Keratinocyte (primary cell): Measurements from ENCODE around the gene WDR19. TPM values are rescaled to one million over a fixed set of nuclear protein-coding genes. Genes with fewer than 3 reads are reported as not detected.

Source experiments
- DNase-seq: peaks from one replicate; pipeline ENCODE4 v3.0.0-alpha.2; 2011; ENCODE audit warnings: low read depth, missing footprints, low spot score
- FAIRE-seq: peaks from 2 replicates; lab custom pipeline; 2011; peaks lifted over from hg19 to GRCh38; lab: Jason Lieb, UNC
- H2AFZ ChIP-seq: 2 replicates; pipeline ENCODE4 v1.6.0; 2012; ENCODE audit warnings: low read length, control low read depth, inconsistent platforms; ENCODE audit not compliant: control insufficient read depth
- H3K27ac ChIP-seq: 2 replicates; pipeline ENCODE4 v1.5.1; 2011; ENCODE audit warnings: low read length; ENCODE audit not compliant: control insufficient read depth, insufficient read depth
- H3K27me3 ChIP-seq: 3 replicates; pipeline ENCODE4 v1.6.0; 2011; ENCODE audit warnings: low read length; ENCODE audit not compliant: control insufficient read depth, insufficient read depth; ENCODE audit errors: extremely low read depth
- H3K36me3 ChIP-seq, 2 experiments: 2 replicates in 1 of 2; 3 replicates in 1 of 2; pipeline ENCODE4 v1.5.1; 2011; ENCODE audit warnings: low read length in 2 of 2, mild to moderate bottlenecking in 1 of 2; ENCODE audit not compliant: control insufficient read depth in 2 of 2, insufficient read depth in 2 of 2; ENCODE audit errors: extremely low read depth in 1 of 2
- H3K4me1 ChIP-seq: 3 replicates; pipeline ENCODE4 v1.5.1; 2011; ENCODE audit warnings: low read length; ENCODE audit not compliant: control insufficient read depth, insufficient read depth; ENCODE audit errors: extremely low read depth
- H3K4me2 ChIP-seq: 3 replicates; pipeline ENCODE4 v1.6.0; 2011; ENCODE audit warnings: low read depth, low read length; ENCODE audit not compliant: control insufficient read depth, insufficient read depth; ENCODE audit errors: extremely low read depth
- H3K4me3 ChIP-seq, 3 experiments: fragments of 200-600 bp in 1 of 3; sonication (generic) in 1 of 3; 2 replicates in 2 of 3; 3 replicates in 1 of 3; pipeline ENCODE4 v1.5.1; 2011 to 2016; ENCODE audit warnings: low read length in 3 of 3, mild to moderate bottlenecking in 3 of 3, control low read depth in 2 of 3, inconsistent platforms in 1 of 3, low read depth in 1 of 3, mixed read lengths in 1 of 3, mixed run types in 1 of 3, moderate library complexity in 1 of 3; ENCODE audit not compliant: control insufficient read depth in 2 of 3, insufficient read depth in 2 of 3; ENCODE audit errors: extremely low read depth in 1 of 3
- H3K79me2 ChIP-seq: 2 replicates; pipeline ENCODE4 v1.6.0; 2012; ENCODE audit warnings: low read length; ENCODE audit not compliant: control insufficient read depth, insufficient read depth
- H3K9ac ChIP-seq: 3 replicates; pipeline ENCODE4 v1.6.0; 2011; ENCODE audit warnings: low read length; ENCODE audit not compliant: control insufficient read depth, insufficient read depth; ENCODE audit errors: extremely low read depth
- H3K9me1 ChIP-seq: 3 replicates; pipeline ENCODE4 v1.6.0; 2011; ENCODE audit warnings: low read length; ENCODE audit not compliant: control insufficient read depth, insufficient read depth; ENCODE audit errors: extremely low read depth
- H3K9me3 ChIP-seq: 2 replicates; pipeline ENCODE4 v1.5.1; 2012; ENCODE audit warnings: low read depth, low read length; ENCODE audit not compliant: control insufficient read depth
- H4K20me1 ChIP-seq: 3 replicates; pipeline ENCODE4 v1.6.0; 2011; ENCODE audit warnings: low read length; ENCODE audit not compliant: control insufficient read depth, insufficient read depth; ENCODE audit errors: extremely low read depth
- EZH2 ChIP-seq: IDR thresholded peaks from one replicate; pipeline ENCODE4 v1.6.1; 2012; ENCODE audit warnings: inconsistent platforms, mild to moderate bottlenecking, low read length, moderate library complexity
- dilution Hi-C: fragments of 300-500 bp; cut with MboI; formaldehyde crosslinking; loops from one replicate; pipeline ENCODE4 v1.7.0; 2020; ENCODE audit warnings: low sequenced_read_pairs; ENCODE audit not compliant: extremely low pct_ligation_motif_present
- polyA plus RNA-seq, 5 experiments: library from polyadenylated mRNA; depleted of rRNA in 3 of 5; stranded (reverse) in 3 of 5; stranded (forward) in 1 of 5; unstranded in 1 of 5; fragments of >200 nt; gene quantifications; 1 replicate in 1 of 5; 2 replicates in 3 of 5; 3 replicates in 1 of 5; pipeline versions ENCODE4 v1.2.1 to v1.2.3, GENCODE V29; 2011 to 2012; ENCODE audit warnings: missing spikeins in 2 of 5, low read depth in 1 of 5, low replicate concordance in 1 of 5
- TF ChIP-seq, protein P1 (sequence below), 3 experiments: IDR thresholded peaks in 1 of 3; conservative IDR thresholded peaks in 1 of 3; optimal IDR thresholded peaks in 1 of 3; 2 replicates in 2 of 3; 3 replicates in 1 of 3; pipeline versions ENCODE3 to v1.5.1; 2011; ENCODE audit warnings: low read length in 3 of 3, mild to moderate bottlenecking in 3 of 3, moderate library complexity in 2 of 3, control low read depth in 1 of 3, inconsistent platforms in 1 of 3; ENCODE audit not compliant: insufficient read depth in 2 of 3; ENCODE audit errors: extremely low read depth in 1 of 3

WDR19 gene
- polyA plus RNA-seq, 1 donor (not counting 4 experiments of a cell fraction or from before 2014, with no cell fraction given) = 25.3 TPM

DNA sequence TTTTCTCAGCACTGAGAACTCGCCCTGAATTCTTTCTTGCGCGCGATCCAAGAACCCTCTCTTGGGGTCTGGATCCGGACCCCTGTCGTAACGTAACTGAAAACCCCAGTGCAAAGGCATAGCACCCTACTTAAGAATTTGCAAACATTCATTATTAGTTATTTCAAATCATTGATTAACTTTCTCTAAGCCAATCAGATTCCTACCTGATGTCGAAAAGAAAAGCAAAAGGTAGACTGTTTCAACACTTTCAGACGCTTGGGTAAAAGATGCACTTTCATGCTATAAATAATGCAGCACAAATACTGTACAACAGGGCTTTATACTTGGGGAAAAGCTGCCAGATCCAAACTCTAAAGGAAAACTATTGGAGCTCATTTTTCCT lies 817 bp upstream of the WDR19 start:
- H4K20me1 ChIP-seq = no peaks in the 10 kb centered on the region
- peak overlapping the region; percentile 54 for H3K27ac ChIP-seq
- peak overlapping the region; percentile 61 for H3K9ac ChIP-seq
- FAIRE-seq = peak; percentile 13
- no peaks in the 10 kb centered on the region for H3K79me2 ChIP-seq
- no peaks in the 10 kb centered on the region for H3K36me3 ChIP-seq
- H3K9me3 ChIP-seq = no peaks in the 10 kb centered on the region
- DNase-seq = no peak
- no peaks in the 10 kb centered on the region for H3K27me3 ChIP-seq
- peaks cover 8% of the 10 kb centered on the region for H3K4me1 ChIP-seq
- no peak for TF ChIP-seq EZH2
- TF ChIP-seq, protein P1, sequence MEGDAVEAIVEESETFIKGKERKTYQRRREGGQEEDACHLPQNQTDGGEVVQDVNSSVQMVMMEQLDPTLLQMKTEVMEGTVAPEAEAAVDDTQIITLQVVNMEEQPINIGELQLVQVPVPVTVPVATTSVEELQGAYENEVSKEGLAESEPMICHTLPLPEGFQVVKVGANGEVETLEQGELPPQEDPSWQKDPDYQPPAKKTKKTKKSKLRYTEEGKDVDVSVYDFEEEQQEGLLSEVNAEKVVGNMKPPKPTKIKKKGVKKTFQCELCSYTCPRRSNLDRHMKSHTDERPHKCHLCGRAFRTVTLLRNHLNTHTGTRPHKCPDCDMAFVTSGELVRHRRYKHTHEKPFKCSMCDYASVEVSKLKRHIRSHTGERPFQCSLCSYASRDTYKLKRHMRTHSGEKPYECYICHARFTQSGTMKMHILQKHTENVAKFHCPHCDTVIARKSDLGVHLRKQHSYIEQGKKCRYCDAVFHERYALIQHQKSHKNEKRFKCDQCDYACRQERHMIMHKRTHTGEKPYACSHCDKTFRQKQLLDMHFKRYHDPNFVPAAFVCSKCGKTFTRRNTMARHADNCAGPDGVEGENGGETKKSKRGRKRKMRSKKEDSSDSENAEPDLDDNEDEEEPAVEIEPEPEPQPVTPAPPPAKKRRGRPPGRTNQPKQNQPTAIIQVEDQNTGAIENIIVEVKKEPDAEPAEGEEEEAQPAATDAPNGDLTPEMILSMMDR (optimal IDR thresholded peaks at IDR 0.05 in 1 of 3, IDR thresholded peaks at IDR 0.05 in 1 of 3, conservative IDR thresholded peaks at IDR 0.05 in 1 of 3; ENCODE audit: extremely low read depth in 1 of 3, insufficient read depth in 2 of 3, low read length in 3 of 3) = no peak
- H3K4me3 ChIP-seq = peak overlapping the region; percentile 10 to 84 (median 61)
- H3K9me1 ChIP-seq = no peaks in the 10 kb centered on the region
- H3K4me2 ChIP-seq = peak overlapping the region; percentile 88
- dilution Hi-C loops = no loop called here
- H2AFZ ChIP-seq = peak overlapping the region; percentile 96

DNA sequence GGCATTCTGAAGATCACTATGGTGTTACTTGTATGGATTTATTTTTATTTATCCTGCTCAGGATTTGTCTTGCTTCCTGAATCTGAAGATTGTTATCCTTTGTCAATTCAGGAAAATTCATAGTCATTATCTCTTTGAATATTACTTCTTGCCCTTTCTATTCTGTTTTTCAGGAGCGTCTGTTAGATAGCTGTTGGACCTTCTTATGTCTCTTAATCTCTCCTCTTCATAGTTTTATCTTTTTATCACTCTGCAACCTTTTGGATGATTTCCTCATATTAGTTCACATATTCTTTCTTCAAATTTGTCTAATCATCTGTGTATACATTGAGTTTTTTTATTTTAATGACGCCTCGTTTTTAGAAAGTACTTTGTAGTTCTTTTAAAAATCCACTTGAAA lies 19.6 kb downstream of the WDR19 start:
- Histone ChIP-seq H3K79me2 (no peaks in the 10 kb centered on the region), H4K20me1 (no peaks in the 10 kb centered on the region), H2AFZ (no peak overlapping the region), H3K9ac (no peak overlapping the region), H3K4me1 (no peaks in the 10 kb centered on the region), H3K27ac (no peak overlapping the region), H3K9me1 (no peaks in the 10 kb centered on the region), H3K27me3 (no peaks in the 10 kb centered on the region), H3K4me2 (no peak overlapping the region), H3K4me3 (no peak overlapping the region), H3K36me3 (peaks cover 2% of the 10 kb centered on the region in 2 experiments), H3K9me3 (no peaks in the 10 kb centered on the region)
- no peak for TF ChIP-seq EZH2
- TF ChIP-seq, protein P1 (optimal IDR thresholded peaks at IDR 0.05 in 1 of 3, IDR thresholded peaks at IDR 0.05 in 1 of 3, conservative IDR thresholded peaks at IDR 0.05 in 1 of 3; ENCODE audit: extremely low read depth in 1 of 3, insufficient read depth in 2 of 3, low read length in 3 of 3) = no peak
- FAIRE-seq = no peak
- no peak for DNase-seq
- dilution Hi-C loops = no loop called here
